Loucy (cell line): ENCODE measurements around the gene BCAN.

Source experiments
- CTCF ChIP-seq: fragments of 200-600 bp; sonication (generic); conservative IDR thresholded peaks from 2 replicates; pipeline ENCODE4 v1.5.1; 2014; ENCODE audit warnings: mild to moderate bottlenecking, antibody characterized with exemption, low read length
- EZH2phosphoT487 ChIP-seq: fragments of 200-600 bp; IDR thresholded peaks from 2 replicates; pipeline ENCODE4 v1.6.1; 2018; ENCODE audit warnings: antibody characterized with exemption, mild to moderate bottlenecking, moderate library complexity, borderline replicate concordance

GRCh38 chr1:156629823-156630449, 12.0 kb upstream of the BCAN start:
- no peak for TF ChIP-seq CTCF
- TF ChIP-seq EZH2phosphoT487 = no peak
